Measurements from ENCODE around the gene FAM120A.

- TF ChIP-seq, protein P1, sequence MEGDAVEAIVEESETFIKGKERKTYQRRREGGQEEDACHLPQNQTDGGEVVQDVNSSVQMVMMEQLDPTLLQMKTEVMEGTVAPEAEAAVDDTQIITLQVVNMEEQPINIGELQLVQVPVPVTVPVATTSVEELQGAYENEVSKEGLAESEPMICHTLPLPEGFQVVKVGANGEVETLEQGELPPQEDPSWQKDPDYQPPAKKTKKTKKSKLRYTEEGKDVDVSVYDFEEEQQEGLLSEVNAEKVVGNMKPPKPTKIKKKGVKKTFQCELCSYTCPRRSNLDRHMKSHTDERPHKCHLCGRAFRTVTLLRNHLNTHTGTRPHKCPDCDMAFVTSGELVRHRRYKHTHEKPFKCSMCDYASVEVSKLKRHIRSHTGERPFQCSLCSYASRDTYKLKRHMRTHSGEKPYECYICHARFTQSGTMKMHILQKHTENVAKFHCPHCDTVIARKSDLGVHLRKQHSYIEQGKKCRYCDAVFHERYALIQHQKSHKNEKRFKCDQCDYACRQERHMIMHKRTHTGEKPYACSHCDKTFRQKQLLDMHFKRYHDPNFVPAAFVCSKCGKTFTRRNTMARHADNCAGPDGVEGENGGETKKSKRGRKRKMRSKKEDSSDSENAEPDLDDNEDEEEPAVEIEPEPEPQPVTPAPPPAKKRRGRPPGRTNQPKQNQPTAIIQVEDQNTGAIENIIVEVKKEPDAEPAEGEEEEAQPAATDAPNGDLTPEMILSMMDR (IDR thresholded peaks at IDR 0.05), result no peak
- TF ChIP-seq POLR2A (IDR thresholded peaks at IDR 0.05), result no peak
Measured at GRCh38 chr9:93464395-93464794, 12.9 kb downstream of the FAM120A start.

Data from adrenal gland (tissue), 5 donors.